Uterus (tissue), 4 donors: Measurements from ENCODE around the gene TPO. TPM values are rescaled to one million over a fixed set of nuclear protein-coding genes. Genes with fewer than 3 reads are reported as not detected.

Source experiments
- DNase-seq, 2 donors: peaks; one replicate each; pipeline ENCODE4 v3.0.0-alpha.2; 2019 to 2020
- H3K27ac ChIP-seq, 2 donors: fragments of 200-600 bp; sonication (generic); 1 replicate in 1 of 2; 2 replicates in 1 of 2; pipeline ENCODE4 v1.5.1; 2016 to 2018
- H3K27me3 ChIP-seq, 2 donors: fragments of 200-600 bp; sonication (generic); one replicate each; pipeline ENCODE4 v1.5.1; 2018 to 2019; ENCODE audit warnings: control low read depth in 1 of 2
- H3K36me3 ChIP-seq, 2 donors: fragments of 200-600 bp; sonication (generic); one replicate each; pipeline ENCODE4 v1.5.1; 2019; ENCODE audit warnings: control low read depth in 1 of 2
- H3K4me1 ChIP-seq, 2 donors: fragments of 200-600 bp; sonication (generic); one replicate each; pipeline ENCODE4 v1.5.1; 2018 to 2019; ENCODE audit warnings: control low read depth in 1 of 2
- H3K4me3 ChIP-seq, 2 donors: fragments of 200-600 bp; sonication (generic); 1 replicate in 1 of 2; 2 replicates in 1 of 2; pipeline ENCODE4 v1.5.1; 2018 to 2019; ENCODE audit warnings: mild to moderate bottlenecking in 1 of 2
- H3K9me3 ChIP-seq, 2 donors: fragments of 200-600 bp; sonication (generic); one replicate each; pipeline ENCODE4 v1.5.1; 2019; ENCODE audit warnings: control low read depth in 1 of 2
- CTCF ChIP-seq, 4 experiments: fragments of 200-600 bp in 2 of 4; fragments of 450-650 bp in 2 of 4; sonication (generic) in 2 of 4; IDR thresholded peaks; one replicate each; pipeline ENCODE4 v1.5.1; 2016 to 2019; ENCODE audit warnings: antibody characterized with exemption in 4 of 4, mild to moderate bottlenecking in 2 of 4, moderate library complexity in 1 of 4
- POLR2A ChIP-seq, 2 donors: fragments of 450-650 bp; IDR thresholded peaks; one replicate each; pipeline ENCODE4 v1.6.1; 2016; ENCODE audit warnings: antibody characterized with exemption in 2 of 2, mild to moderate bottlenecking in 1 of 2, moderate library complexity in 1 of 2
- intact Hi-C: fragments of 100-400 bp; cut with DNase I; formaldehyde crosslinking; loops from one replicate; pipeline ENCODE4 v1.15.1; 2023; ENCODE audit warnings: low total_unique reads
- total RNA-seq, 4 donors: library from RNA; depleted of rRNA in 3 of 4; stranded (reverse); fragments of >200 nt in 3 of 4; gene quantifications; one replicate each; pipeline versions ENCODE4 v1.1.0 to v1.2.4, GENCODE V29; 2014 to 2023
- donor health status: DM: yes; HTN: yes; CAD: no.

The TPO gene
- total RNA-seq, 4 donors from 2014 or later: 4.4 TPM; not detected in 3

- no peak overlapping the region for H3K4me3 ChIP-seq
- TF ChIP-seq CTCF (IDR thresholded peaks at IDR 0.05) (no peak), POLR2A (IDR thresholded peaks at IDR 0.05) (no peak)
- no peaks in the 10 kb centered on the region for H3K9me3 ChIP-seq
- DNase-seq: no peak
- no peaks in the 10 kb centered on the region for H3K4me1 ChIP-seq
- no peaks in the 10 kb centered on the region for H3K27me3 ChIP-seq
- intact Hi-C loops: no loop called here
- H3K36me3 ChIP-seq: no peaks in the 10 kb centered on the region
- H3K27ac ChIP-seq: no peak overlapping the region
Measured at GRCh38 chr2:1510176-1510575, 96.9 kb downstream of the TPO start.

- Histone ChIP-seq H3K36me3 (no peaks in the 10 kb centered on the region), H3K27ac (no peak overlapping the region), H3K27me3 (no peaks in the 10 kb centered on the region), H3K9me3 (no peaks in the 10 kb centered on the region), H3K4me1 (no peaks in the 10 kb centered on the region), H3K4me3 (no peak overlapping the region)
- TF ChIP-seq CTCF (IDR thresholded peaks at IDR 0.05) (no peak), POLR2A (IDR thresholded peaks at IDR 0.05) (no peak)
- no peak for DNase-seq
- intact Hi-C loops: no loop called here
Measured at GRCh38 chr2:1511455-1511854, 98.2 kb downstream of the TPO start.

- Histone ChIP-seq H3K36me3 (no peaks in the 10 kb centered on the region), H3K27me3 (no peaks in the 10 kb centered on the region), H3K4me3 (no peak overlapping the region), H3K4me1 (no peaks in the 10 kb centered on the region), H3K27ac (no peak overlapping the region), H3K9me3 (no peaks in the 10 kb centered on the region)
- TF ChIP-seq CTCF (IDR thresholded peaks at IDR 0.05): no peak
- no peak for TF ChIP-seq POLR2A (IDR thresholded peaks at IDR 0.05)
- DNase-seq: no peak
- intact Hi-C loops: no loop called here
Measured at GRCh38 chr2:1512321-1513289, 99.3 kb downstream of the TPO start.

- Histone ChIP-seq H3K4me1 (no peaks in the 10 kb centered on the region), H3K27me3 (no peaks in the 10 kb centered on the region), H3K36me3 (no peaks in the 10 kb centered on the region), H3K4me3 (no peak overlapping the region), H3K9me3 (no peaks in the 10 kb centered on the region), H3K27ac (no peak overlapping the region)
- intact Hi-C loops: no loop called here
- no peak for DNase-seq
- TF ChIP-seq CTCF (IDR thresholded peaks at IDR 0.05): no peak
- TF ChIP-seq POLR2A (IDR thresholded peaks at IDR 0.05): no peak
Measured at GRCh38 chr2:1514391-1515072, 101.3 kb downstream of the TPO start.

GRCh38 chr2:1515073-1515430 lies 101.8 kb downstream of the TPO start:
- DNase-seq: no peak
- Histone ChIP-seq H3K4me1 (no peaks in the 10 kb centered on the region), H3K36me3 (no peaks in the 10 kb centered on the region), H3K4me3 (no peak overlapping the region), H3K27ac (no peak overlapping the region), H3K27me3 (no peaks in the 10 kb centered on the region), H3K9me3 (no peaks in the 10 kb centered on the region)
- TF ChIP-seq POLR2A (IDR thresholded peaks at IDR 0.05) (no peak), CTCF (IDR thresholded peaks at IDR 0.05) (no peak)
- intact Hi-C loops: no loop called here
